Activated CD4-positive, alpha-beta T cell treated with anti-CD3 and anti-CD28 coated beads, Interleukin-2, amount 50 U/mL, for 16 hours (primary cell): ENCODE measurements around the gene KLF2.

Source experiments
- DNase-seq: peaks from one replicate; pipeline ENCODE4 v3.0.0-alpha.2; 2020

The KLF2 gene

GRCh38 chr19:16365300-16365996, 40.8 kb downstream of the KLF2 start:
- DNase-seq: no peak

DNA sequence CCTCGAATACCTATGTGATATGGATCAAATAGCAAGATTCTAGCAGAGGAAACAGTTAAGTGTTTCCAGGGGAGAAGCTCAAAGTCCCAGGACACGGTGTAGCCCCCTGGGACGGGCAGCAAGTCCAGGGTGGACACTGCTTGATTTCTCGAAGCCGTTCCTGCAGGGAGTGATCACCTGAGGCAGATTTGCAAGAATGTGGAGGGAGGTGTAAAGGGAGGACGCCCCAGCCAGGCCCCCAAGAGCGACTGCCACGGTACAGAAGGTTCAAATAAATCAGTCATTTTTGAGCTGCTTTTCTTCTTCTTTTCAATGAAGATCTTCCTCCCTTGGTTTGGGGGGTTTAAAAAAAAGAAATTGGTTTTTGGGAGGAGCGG, 41.4 kb downstream of the KLF2 start:
- DNase-seq: no peak

GRCh38 chr19:16366433-16367260, 42.0 kb downstream of the KLF2 start:
- peak; percentile 74 for DNase-seq

DNA sequence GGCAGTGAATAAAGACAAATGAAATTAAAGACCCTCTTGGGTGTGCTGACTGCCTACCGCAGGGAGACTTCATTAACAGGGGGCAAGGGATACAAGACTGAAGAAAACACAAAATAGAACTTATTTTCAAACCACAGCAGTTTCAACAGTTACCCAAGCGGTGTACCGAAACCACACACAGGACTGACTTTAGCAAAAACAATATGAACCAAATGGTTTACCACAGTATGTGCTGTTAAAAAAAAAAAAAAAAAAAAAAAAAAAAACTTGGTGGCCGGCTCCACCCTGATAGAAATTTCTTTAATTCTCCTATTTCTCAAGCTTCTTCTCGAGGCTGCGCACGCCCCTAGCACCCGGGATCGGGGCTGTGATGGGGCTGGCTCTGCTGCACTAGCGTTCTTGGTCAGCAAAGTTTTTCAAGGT, 42.6 kb downstream of the KLF2 start:
- DNase-seq: peak; percentile 83

DNA sequence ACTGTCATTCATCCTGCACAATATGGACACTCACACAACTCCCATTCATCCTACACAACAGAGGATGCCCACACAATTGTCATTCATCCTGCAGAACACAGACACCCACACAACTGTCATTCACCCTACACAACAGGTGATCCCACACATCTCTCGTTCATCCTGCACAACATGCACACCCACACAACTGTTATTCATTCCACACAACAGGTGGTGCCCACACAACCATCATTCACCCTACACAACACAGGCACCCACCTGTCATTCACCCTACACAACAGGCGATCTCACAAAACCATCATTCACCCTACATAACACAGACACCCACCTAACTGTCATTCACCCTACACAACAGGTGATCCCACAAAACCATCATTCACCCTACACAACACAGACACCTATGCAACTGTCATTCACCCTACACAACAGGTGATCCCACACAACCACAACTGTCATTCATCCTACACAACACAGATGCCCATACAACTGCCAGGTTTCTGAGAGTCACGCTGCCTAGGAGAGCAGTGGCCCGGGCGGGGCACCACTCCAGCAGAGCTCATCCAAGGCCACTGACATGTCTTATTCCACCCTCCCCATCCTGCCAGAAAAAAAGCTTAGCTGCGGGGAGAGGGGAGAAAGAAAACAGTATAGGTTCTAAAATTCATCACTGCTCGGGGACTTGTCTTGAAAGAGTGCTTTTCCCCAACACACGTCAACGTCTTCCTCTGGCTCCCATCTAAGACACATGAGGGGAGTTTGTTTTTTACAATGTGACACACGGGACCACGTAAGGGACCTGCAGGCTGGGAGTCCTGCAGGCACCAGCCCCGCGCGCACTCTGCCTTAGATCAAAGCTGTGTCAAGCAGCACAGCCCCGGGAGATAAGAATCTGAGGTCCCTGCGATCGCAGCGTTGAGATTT, 44.0 kb downstream of the KLF2 start:
- peak; percentile 53 for DNase-seq

DNA sequence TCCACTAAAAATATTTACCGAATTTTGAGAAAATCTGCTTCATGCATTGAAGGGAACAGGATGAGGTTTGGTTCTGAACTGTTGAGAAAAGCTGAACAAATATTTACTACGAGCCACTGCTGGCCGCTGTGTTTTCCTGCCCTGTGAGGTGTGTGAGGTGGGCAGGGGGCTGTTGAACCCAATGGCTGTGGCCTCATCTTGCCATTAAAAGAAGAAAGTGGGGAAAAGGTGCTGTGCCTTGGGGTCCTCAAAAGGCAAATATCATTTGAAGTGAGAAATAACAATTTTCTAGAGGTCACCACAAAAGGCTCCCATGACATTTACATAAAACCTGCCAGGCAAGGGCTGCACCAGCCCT, 44.7 kb downstream of the KLF2 start:
- DNase-seq: no peak

DNA sequence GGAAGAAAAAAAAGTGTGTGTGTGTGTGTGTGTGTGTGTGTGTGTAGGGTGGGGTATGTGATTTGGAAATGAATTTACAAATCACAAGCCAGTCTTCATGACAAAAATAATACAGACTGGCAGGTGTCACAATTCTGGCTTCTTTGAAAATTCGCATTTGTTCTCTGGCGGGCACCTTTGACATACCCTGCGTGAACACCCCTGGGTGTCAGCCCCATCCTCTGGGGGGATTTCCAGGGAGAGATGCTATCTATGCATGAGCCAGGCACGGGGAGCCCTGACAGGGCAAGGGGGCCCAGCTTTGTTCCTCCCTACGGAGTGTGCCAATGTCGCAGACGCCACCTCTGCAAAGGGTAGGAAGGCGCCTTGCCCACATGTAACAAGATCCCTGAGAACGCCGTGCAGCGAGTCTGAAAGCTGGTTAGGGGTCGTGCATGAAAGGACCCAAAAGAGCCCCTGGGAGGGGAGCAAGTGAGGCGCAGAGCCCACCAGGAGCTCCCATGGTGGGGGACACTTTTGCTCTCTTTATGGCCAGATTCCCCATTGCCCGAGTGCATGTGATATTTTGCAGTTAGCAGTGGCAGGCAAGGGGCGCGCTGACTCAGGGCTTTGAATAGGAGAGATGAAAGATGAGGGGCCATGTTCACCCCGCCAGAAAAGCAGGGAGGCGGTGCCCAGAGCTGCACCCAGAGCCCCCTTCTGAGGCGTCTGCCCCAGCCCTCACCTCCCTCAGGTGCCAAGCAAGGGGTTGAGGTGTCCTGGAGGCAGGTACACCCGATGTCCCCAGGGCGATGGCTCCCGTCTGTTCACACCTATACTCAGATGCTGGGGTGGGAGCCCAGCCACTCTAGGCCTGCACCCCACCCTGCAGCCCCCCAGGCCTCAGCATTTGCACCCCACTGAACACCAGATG, 45.3 kb downstream of the KLF2 start:
- DNase-seq: no peak

DNA sequence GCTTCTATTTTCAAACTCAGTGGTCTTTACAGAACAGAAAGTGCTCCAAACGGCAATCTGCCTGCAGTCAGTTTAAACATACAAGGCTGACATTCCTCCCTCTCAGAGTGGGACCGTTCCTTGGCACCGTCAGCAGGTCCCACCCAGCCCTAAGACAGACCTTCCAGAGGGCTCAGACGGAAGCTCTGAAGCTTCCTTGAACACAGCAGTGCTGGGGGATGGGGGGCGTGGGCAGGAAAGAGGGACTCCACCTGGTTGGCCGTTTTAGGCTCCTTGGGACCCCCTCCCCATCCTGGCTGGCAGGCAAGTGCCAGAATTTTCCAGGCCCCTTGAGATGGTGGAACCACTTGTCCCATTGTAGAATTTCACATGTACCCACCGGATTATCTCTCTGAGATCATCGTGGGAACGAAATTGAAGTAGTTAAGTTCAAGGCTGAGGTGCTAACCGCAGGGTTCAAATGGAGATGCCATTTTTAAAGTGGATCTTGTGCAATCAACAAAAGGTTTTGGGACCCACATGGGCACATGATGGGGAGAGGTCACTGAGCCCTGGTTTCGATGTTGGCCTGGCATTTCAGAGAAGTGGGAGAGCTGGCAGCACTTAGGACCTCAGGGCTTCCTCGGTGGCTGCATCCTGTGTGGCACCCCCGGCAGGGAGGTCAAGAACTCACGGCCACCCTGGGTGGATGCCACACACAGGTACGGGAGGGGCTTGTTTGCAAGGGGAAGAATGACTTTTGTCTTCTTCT, 46.2 kb downstream of the KLF2 start:
- peak; percentile 66 for DNase-seq

GRCh38 chr19:16371540-16371986, 46.9 kb downstream of the KLF2 start:
- peak; percentile 94 for DNase-seq

DNA sequence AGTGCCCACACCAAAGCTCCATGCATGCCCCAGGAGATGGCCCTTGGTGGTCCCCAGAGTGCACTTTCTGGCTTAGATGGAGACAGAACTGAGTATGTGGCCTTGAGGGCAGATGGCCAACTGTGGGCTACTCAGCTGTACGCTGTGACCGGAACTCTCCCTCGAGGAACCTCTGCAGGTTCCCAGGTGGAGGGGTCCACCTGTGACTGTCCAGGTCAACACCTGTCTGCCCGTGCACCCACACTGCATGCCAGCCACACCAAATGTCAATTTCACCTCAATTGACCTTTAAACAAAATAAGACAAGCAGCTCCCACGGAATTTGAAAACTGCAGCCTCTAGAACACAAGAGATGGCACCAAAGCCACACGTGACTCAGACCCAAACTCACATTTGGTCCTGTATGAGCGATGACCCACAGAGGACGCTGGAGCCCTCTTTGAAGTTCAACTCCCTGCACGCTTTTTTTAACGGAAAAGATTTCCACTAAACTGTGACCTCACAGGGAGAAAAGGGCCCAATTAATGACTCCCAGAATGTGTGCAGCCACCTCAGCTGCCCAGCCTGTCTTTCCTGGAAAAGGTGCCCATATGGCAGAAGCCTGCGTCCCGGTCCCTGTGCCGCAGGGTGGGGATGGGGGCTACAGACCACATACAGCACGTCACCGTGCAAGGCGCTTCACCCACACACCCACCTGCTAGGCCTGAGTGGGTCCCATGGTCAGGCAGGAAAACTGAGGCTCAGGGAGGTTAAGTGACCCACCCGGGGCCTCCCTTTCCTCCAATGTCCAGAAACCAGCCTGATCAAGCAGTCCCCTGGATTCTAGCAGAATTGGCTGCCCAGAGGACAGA, 47.7 kb downstream of the KLF2 start:
- DNase-seq: peak; percentile 68

DNA sequence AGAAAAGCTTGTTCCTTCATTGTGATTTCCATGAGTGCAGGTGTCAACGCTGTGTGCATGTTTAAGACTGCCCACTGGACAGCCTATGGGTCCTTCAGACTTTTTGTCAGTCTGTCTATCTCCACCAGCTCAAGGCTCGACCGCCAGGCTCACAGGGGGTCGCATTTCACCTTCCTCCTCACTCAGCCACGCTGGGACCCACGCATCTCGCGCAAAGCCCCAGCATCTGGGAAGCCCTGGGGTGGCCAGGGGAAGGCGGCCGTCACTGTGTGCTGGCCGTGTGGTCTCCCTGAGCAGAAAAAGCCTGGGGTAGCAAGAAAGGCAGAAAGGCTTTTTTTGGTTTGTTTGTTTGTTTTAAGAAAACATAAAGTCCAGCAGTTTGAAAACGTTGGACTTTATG, 48.5 kb downstream of the KLF2 start:
- DNase-seq: no peak

DNA sequence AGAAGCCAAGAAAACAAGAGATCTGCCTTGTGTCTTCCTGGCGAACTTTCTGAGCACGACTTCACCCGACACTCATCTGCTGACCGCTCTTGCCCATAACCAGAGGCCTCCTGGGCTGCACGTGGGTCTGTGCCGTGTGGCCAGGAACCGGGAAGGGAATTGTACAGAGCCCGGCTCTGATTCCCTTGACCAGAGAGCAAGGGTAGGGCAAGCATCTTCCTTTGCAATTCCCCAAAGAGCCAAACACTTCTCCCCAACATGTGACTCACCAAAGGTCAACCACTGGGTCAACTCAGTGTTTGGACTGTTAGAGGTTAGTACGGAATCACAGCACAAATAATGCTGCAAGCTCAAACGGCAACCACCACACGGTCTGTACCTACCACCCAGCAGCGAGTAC, 48.9 kb downstream of the KLF2 start:
- no peak for DNase-seq

DNA sequence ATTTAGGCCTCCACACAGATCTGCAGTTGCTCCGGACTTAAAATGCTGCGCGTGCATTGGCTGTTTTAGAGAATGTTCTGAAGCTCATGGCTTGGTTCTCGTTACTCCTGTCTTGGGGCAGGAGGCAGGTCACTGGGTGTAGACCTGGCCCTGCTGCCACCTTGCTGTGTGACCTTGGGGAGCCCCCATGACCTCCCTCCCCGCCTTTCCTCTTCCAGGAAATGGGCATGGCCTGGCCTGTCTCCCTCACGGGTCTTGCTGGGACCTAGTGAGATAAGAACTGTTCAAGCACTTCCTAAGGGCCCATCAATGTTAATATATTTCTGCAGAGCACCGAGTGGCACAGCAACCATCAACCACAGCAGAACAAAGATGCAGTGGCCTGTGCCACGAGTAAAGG, 49.4 kb downstream of the KLF2 start:
- no peak for DNase-seq

DNA sequence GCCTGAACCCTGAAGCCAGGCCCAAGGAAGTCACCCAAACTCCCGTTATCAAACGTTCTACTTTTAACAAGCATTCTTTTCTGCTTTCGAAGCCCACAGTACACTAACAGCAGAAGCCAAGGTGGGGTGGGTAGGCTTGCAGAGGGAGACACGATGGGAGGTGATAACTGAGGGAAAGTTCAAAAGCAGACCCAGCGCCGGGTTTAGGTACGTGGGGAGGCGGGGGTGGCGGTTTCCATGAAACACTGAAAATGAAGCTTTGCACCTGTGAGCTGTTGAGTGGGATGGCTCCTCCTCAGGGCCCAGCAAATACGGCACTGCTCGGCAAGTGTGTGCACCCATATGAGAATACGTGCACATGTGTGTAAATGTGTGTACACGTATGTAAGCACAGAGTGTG, 49.8 kb downstream of the KLF2 start:
- DNase-seq: no peak

- DNase-seq: no peak
These were observed 50.7 kb downstream of the KLF2 start for GRCh38 chr19:16375157-16375935.

DNA sequence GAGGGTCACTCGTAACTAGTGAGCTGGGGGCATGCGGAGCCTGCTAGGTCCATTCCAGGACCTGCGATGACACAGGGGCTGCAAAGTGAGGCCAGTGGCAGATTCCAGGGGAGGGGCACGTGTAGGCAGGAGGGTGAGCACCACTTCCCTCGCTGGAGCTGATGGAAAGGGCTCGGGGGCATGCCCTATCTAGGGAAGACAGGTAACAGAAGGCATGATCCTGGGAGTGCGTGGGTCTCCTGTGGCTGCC, 51.2 kb downstream of the KLF2 start:
- DNase-seq: no peak

DNA sequence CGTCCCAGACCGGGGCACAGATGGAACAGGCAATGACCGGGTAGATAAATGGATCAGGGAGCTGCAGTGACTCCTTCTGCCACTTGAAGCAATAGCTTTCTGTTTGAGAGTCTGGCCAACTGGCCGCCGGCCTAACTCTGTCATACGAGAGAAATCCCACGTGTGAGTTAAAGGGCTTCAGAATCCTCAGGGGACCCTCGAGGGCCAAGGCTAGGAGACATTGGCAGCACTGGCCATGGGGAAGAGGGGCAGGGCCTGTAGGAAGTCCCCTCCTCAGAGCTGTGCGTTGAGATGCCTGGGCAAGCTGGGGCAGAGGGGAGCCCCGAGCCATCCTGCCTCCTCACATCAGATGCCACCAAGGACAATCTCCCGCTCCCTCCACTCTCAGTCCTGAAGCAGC, 51.6 kb downstream of the KLF2 start:
- DNase-seq: no peak

GRCh38 chr19:16376649-16377048, 52.0 kb downstream of the KLF2 start:
- DNase-seq: peak; percentile 36

- no peak for DNase-seq
These were observed 52.9 kb downstream of the KLF2 start for GRCh38 chr19:16377521-16377920.
